Psoas muscle (tissue), 8 donors: ENCODE results near the gene SGCD. TPM values are rescaled to one million over a fixed set of nuclear protein-coding genes. Genes with fewer than 3 reads are reported as not detected.

Source experiments
- ATAC-seq, 4 donors: fragments of 200-7000 bp; cut with Tn5 transposase; one replicate each; pipeline ENCODE4 v1.9.1; 2020; ENCODE audit warnings: moderate library complexity in 3 of 4, mild to moderate bottlenecking in 2 of 4
- DNase-seq, 2 donors: peaks; one replicate each; pipeline ENCODE4 v3.0.0-alpha.2; 2020
- H3K27ac ChIP-seq: fragments of 200-600 bp; one replicate; pipeline ENCODE4 v1.8.0; 2022
- H3K27me3 ChIP-seq, 3 donors: fragments of 200-600 bp in 1 of 3; one replicate each; pipeline versions ENCODE4 v1.6.1 to v1.8.0; 2013 to 2022; ENCODE audit warnings: low read length in 2 of 3, mild to moderate bottlenecking in 2 of 3, moderate library complexity in 1 of 3; ENCODE audit not compliant: insufficient read depth in 3 of 3
- H3K36me3 ChIP-seq, 2 donors: fragments of 200-600 bp in 1 of 2; one replicate each; pipeline versions ENCODE4 v1.6.1 to v1.8.0; 2013 to 2022; ENCODE audit warnings: low read depth in 1 of 2, mild to moderate bottlenecking in 1 of 2, moderate library complexity in 1 of 2; ENCODE audit not compliant: insufficient read depth in 1 of 2
- H3K4me1 ChIP-seq: fragments of 200-600 bp; one replicate; pipeline ENCODE4 v1.8.0; 2022
- H3K4me3 ChIP-seq: fragments of 200-600 bp; one replicate; pipeline ENCODE4 v1.8.0; 2022; ENCODE audit warnings: mild to moderate bottlenecking
- H3K9me3 ChIP-seq: fragments of 200-600 bp; one replicate; pipeline ENCODE4 v1.8.0; 2022
- CTCF ChIP-seq: fragments of 200-600 bp; IDR thresholded peaks from one replicate; pipeline ENCODE4 v1.8.0; 2022; ENCODE audit warnings: antibody characterized with exemption
- WGBS, 3 donors: extraction: QIAGEN DNeasy Blood & Tissue Kit; methylation state at CpG; one replicate each; pipeline versions ENCODE4 v1.1.6 to v1.1.7; 2013; 5-methylcytosine and 5-hydroxymethylcytosine counted together
- intact Hi-C, 2 donors: fragments of 100-400 bp; cut with DNase I; formaldehyde crosslinking; loops; one replicate each; pipeline versions ENCODE4 v1.11.0 to v1.14.2; 2022
- polyA plus RNA-seq, 3 donors: library from polyadenylated mRNA; stranded (reverse); fragments of 200-250 nt; gene quantifications; one replicate each; pipeline ENCODE4 v1.2.3, GENCODE V29; 2013
- total RNA-seq, 4 donors: library from RNA; stranded (reverse); fragmentation: NEBNext Ultra II Directional in 2 of 4; extraction: Animal tissue kit (Norgen Biotek cat#: 25700) in 2 of 4; gene quantifications; one replicate each; pipeline versions ENCODE4 v1.2.1 to v1.2.4, GENCODE V29; 2021 to 2023
- donor health status: healthy with polysubstance abuse.
- donor health status: DM: no; HTN: no; CAD: no; lungs with moderate emphysema.
- donor health status: Bipolar disorder and iron deficiency.
- donor health status: healthy.
- donor health status: DM: yes; HTN: yes; CAD: no.
- donor health status: DM: no; HTN: no; CAD: no.
- donor health status: DM: no; HTN: no; CAD: no.
- donor health status: DM: yes; HTN: yes; CAD: no.

The SGCD gene
- total and polyA plus RNA-seq, 7 donors, result 13.2 to 51.5 (median 33.2) TPM

DNA sequence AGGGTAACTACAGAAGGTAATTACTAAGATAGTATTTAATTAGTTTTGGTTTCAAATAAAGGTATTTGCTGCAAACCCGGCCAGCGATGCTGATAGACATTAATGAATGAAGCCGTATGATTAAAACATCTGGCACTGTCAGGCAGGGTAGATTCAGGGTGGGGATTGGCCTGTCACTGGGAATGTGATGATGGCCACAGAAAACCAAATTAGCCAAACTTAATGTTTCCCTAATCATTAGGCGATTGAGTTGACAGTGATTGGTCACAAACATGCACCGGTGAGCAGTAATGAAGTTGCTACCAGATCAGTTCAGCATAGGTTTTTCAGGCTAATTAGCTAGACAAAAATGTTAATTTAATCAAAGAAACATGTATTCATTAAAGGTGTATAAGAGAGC is 107.5 kb downstream of the SGCD start:
- no peak for ATAC-seq
- no peaks in the 10 kb centered on the region for H3K9me3 ChIP-seq

DNA sequence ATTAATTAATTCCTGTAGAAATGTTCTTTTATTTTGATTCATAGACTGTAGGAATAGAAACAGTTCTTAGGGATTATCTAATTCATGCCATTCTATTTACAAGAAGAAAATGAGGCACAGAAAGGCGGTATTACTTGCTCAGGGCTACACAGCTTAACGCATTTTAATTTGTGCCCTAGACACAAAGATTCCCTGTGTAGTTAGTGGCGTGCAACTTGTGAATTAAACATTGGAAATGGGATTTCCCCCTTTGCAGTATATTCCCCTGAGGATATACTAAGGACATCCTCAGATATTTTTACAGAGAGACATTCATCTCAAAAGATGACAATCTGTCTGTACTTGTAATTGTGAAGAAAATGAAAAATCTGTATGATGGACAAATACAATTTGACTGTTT is 108.1 kb downstream of the SGCD start:
- intact Hi-C loops, result no loop called here
- no peak overlapping the region for H3K27ac ChIP-seq
- H3K4me1 ChIP-seq, result peaks cover 2% of the 10 kb centered on the region
- 85 to 90% (median 86%) methylated on average over 3 of the region's 3 CpGs for WGBS, 3 donors
- no peak for TF ChIP-seq CTCF
- H3K9me3 ChIP-seq, result no peaks in the 10 kb centered on the region
- no peaks in the 10 kb centered on the region for H3K27me3 ChIP-seq
- DNase-seq (no peak), ATAC-seq (no peak)
- no peak overlapping the region for H3K4me3 ChIP-seq
- no peaks in the 10 kb centered on the region for H3K36me3 ChIP-seq

More for the DNA sequence above, 107.5 kb downstream of the SGCD start:
- peaks cover 2% of the 10 kb centered on the region for H3K4me1 ChIP-seq
- no peak overlapping the region for H3K4me3 ChIP-seq
- DNase-seq, result no peak
- no peak overlapping the region for H3K27ac ChIP-seq
- no peaks in the 10 kb centered on the region for H3K36me3 ChIP-seq
- no peaks in the 10 kb centered on the region for H3K27me3 ChIP-seq
- intact Hi-C loops, result no loop called here
- TF ChIP-seq CTCF, result no peak
- 94 to 97% (median 96%) methylated on average over 5 of the region's 5 CpGs for WGBS, 3 donors

DNA sequence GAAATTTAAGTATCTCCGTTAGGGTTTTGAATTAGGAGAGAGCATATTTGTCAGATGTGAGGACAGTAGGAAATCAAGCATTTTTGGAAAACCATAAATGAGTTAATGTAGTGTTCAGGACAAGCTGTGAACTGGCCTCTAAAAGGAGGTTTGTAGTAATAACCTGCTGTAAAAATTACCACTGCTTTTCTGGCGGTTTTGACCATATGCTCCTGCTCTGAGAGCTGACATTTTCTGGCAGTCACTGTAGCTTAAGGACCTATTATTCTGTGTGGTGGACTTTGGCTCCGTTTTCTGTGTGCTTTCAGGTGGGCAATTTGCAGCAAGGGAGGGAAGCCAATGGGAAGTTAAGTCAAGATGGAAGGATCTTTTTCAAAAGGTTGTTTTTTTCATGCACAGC is 111.1 kb downstream of the SGCD start:
- 64 to 76% (median 71%) methylated on average over 3 of the region's 3 CpGs for WGBS, 3 donors
- intact Hi-C loops, result no loop called here
- no peak for TF ChIP-seq CTCF

DNA sequence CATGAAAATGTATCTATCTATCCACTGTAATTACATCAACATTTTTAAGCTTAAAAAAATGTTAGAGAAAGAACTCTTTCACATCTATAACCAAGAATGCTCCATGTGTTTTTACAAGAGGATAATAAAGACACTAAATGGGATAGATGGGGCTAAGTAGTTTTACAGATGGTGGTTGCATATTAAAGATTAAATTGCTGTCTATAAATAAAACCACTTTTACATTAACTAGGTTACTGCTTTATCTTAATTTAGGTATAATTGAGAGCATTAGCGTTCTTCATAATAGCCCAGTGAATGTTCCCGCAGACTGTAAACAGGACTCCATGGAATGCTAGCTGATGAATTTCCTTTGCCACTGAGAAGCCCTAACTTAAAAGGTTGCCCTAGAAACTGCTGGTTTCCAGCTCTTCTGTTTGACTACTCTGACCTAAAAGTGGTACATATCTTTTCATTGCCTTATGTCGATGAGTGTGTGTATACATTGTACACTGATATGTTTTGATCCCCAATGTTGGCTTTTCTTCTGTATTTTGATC is 117.9 kb downstream of the SGCD start:
- no peaks in the 10 kb centered on the region for H3K9me3 ChIP-seq
- peaks cover 28% of the 10 kb centered on the region for H3K4me1 ChIP-seq
- H3K4me3 ChIP-seq, result no peak overlapping the region
- no peak for TF ChIP-seq CTCF
- 68 to 81% (median 78%) methylated on average over 3 of the region's 3 CpGs for WGBS, 3 donors
- no peak for ATAC-seq
- H3K27ac ChIP-seq, result no peak overlapping the region
- H3K36me3 ChIP-seq, result no peaks in the 10 kb centered on the region
- intact Hi-C loops, result no loop called here
- no peaks in the 10 kb centered on the region for H3K27me3 ChIP-seq
- no peak for DNase-seq

More for the DNA sequence above, 111.1 kb downstream of the SGCD start:
- peaks cover 21% of the 10 kb centered on the region for H3K4me1 ChIP-seq
- no peaks in the 10 kb centered on the region for H3K27me3 ChIP-seq
- ATAC-seq (no peak), DNase-seq (no peak)
- no peak overlapping the region for H3K27ac ChIP-seq
- H3K36me3 ChIP-seq, result no peaks in the 10 kb centered on the region
- H3K4me3 ChIP-seq, result no peak overlapping the region
- H3K9me3 ChIP-seq, result no peaks in the 10 kb centered on the region

DNA sequence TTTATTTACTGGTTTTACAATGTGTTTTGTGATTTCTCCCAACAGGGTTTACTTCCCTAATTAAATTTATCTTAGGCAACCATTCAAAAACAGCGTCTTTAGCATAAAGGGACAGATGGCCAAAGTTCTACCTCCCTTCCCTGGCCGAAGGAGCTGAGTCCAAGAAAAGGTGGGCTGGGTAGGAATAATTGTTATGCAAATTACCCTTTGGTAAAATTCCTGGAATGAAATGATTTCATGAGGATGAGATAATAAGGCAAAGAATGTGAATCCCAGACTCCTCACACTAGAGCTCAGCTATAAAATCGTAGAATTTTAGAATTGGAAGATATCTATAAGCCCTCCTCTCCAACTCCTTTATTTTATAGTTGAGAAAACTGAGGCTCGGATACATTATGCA is 119.6 kb downstream of the SGCD start:
- no peak for TF ChIP-seq CTCF
- WGBS, 3 donors, result 65 to 72% (median 71%) methylated on average over 4 of the region's 4 CpGs
- H3K27ac ChIP-seq, result no peak overlapping the region
- no peaks in the 10 kb centered on the region for H3K27me3 ChIP-seq
- ATAC-seq (no peak), DNase-seq (no peak)
- H3K4me1 ChIP-seq, result peaks cover 20% of the 10 kb centered on the region
- intact Hi-C loops, result no loop called here
- H3K9me3 ChIP-seq, result no peaks in the 10 kb centered on the region
- no peaks in the 10 kb centered on the region for H3K36me3 ChIP-seq
- no peak overlapping the region for H3K4me3 ChIP-seq
